HG02642 (cell line): ENCODE results near the gene BANP.
"Not testable (repeated sequence)": the region's sequence is repeated elsewhere in the genome, so short reads cannot be mapped to it uniquely, and the experiment has no call there.

ENCODE experiments used
- ATAC-seq: cut with Tn5 transposase; IDR thresholded peaks from one replicate; pipeline ENCODE4 v1.9.1; 2021; ENCODE audit warnings: mild to moderate bottlenecking; ENCODE audit not compliant: unreplicated experiment, poor library complexity

BANP gene

GRCh38 chr16:87988596-87988995 lies 37.4 kb downstream of the BANP start:
- ATAC-seq = not testable (repeated sequence)

- not testable (repeated sequence) for ATAC-seq
Observed at GRCh38 chr16:87990254-87990653, 39.0 kb downstream of the BANP start.

GRCh38 chr16:87992142-87992541 lies 40.9 kb downstream of the BANP start:
- ATAC-seq = not testable (repeated sequence)

GRCh38 chr16:87993901-87994300 lies 42.7 kb downstream of the BANP start:
- no peak for ATAC-seq

- no peak for ATAC-seq
Observed at GRCh38 chr16:87995644-87996043, 44.4 kb downstream of the BANP start.

- no peak for ATAC-seq
Observed at GRCh38 chr16:87996962-87997880, 46.0 kb downstream of the BANP start.

- not testable (repeated sequence) for ATAC-seq
Observed at GRCh38 chr16:87998184-87998793, 47.1 kb downstream of the BANP start.

GRCh38 chr16:87998992-87999391 lies 47.8 kb downstream of the BANP start:
- not testable (repeated sequence) for ATAC-seq

- no peak for ATAC-seq
Observed at GRCh38 chr16:88002211-88002610, 51.0 kb downstream of the BANP start.

GRCh38 chr16:88002749-88003148 lies 51.5 kb downstream of the BANP start:
- ATAC-seq = no peak

- no peak for ATAC-seq
Observed at GRCh38 chr16:88003316-88003715, 52.1 kb downstream of the BANP start.

- ATAC-seq = no peak
Observed at GRCh38 chr16:88003736-88004135, 52.5 kb downstream of the BANP start.

- no peak for ATAC-seq
Observed at GRCh38 chr16:88004391-88004790, 53.2 kb downstream of the BANP start.

GRCh38 chr16:88005181-88005581 lies 53.9 kb downstream of the BANP start:
- no peak for ATAC-seq

- no peak for ATAC-seq
Observed at GRCh38 chr16:88005968-88006367, 54.7 kb downstream of the BANP start.

GRCh38 chr16:88007321-88007731 lies 56.1 kb downstream of the BANP start:
- no peak for ATAC-seq

- no peak for ATAC-seq
Observed at GRCh38 chr16:88008840-88009239, 57.6 kb downstream of the BANP start.

- ATAC-seq = no peak
Observed at GRCh38 chr16:88009563-88010342, 58.5 kb downstream of the BANP start.

GRCh38 chr16:88010343-88010967 lies 59.2 kb downstream of the BANP start:
- no peak for ATAC-seq

GRCh38 chr16:88010968-88011483 lies 59.8 kb downstream of the BANP start:
- ATAC-seq = no peak
